PC-9 (cell line): Measurements from ENCODE around the gene PDE4D. TPM values are rescaled to one million over a fixed set of nuclear protein-coding genes. Genes with fewer than 3 reads are reported as not detected.

ENCODE experiments used
- BruUV-seq: library from RNA; stranded (reverse); fragments of 400-500 nt; replicated peaks from 2 replicates; lab custom pipeline; 2021; lab: Mats Ljungman, UMichigan
- CTCF ChIA-PET: fragments of 300-600 bp; sonication (Branson Sonifier 250); formaldehyde crosslinking; loops from one replicate; lab custom pipeline; 2022; ENCODE audit warnings: antibody characterized with exemption; lab: Charles Lee
- POLR2A ChIA-PET: fragments of 300-600 bp; sonication (Branson Sonifier 250); formaldehyde crosslinking; loops from one replicate; lab custom pipeline; 2022; ENCODE audit warnings: antibody characterized with exemption; ENCODE audit not compliant: unreplicated experiment; lab: Charles Lee
- DNase-seq, 2 experiments: peaks; one replicate each; pipeline versions ENCODE4 v3.0.0 to v3.0.0-alpha.2; 2015 to 2022; ENCODE audit warnings: mixed read lengths in 1 of 2
- H2AFZ ChIP-seq: fragments of 200-600 bp; sonication (generic); 2 replicates; pipeline ENCODE4 v1.8.1; 2017; ENCODE audit warnings: antibody characterized with exemption
- H3F3A ChIP-seq: fragments of 200-600 bp; sonication (generic); 2 replicates; pipeline ENCODE4 v1.8.1; 2017; ENCODE audit warnings: antibody characterized with exemption, mild to moderate bottlenecking, low read depth; ENCODE audit not compliant: insufficient read depth
- H3K27ac ChIP-seq: fragments of 200-600 bp; sonication (generic); 2 replicates; pipeline ENCODE4 v1.6.1; 2016; ENCODE audit warnings: mixed run types
- H3K27me3 ChIP-seq: fragments of 200-600 bp; sonication (generic); 2 replicates; pipeline ENCODE4 v1.6.1; 2016; ENCODE audit warnings: low read depth, mixed run types; ENCODE audit not compliant: insufficient read depth
- H3K36me3 ChIP-seq: fragments of 200-600 bp; sonication (generic); 2 replicates; pipeline ENCODE4 v1.6.1; 2016; ENCODE audit warnings: low read depth, mixed run types
- H3K4me1 ChIP-seq: fragments of 200-600 bp; sonication (generic); replicated peaks from 2 replicates; pipeline ENCODE4 v1.6.1; 2016; ENCODE audit warnings: mixed run types; ENCODE audit not compliant: insufficient read depth
- H3K4me2 ChIP-seq: fragments of 200-600 bp; sonication (generic); 2 replicates; pipeline ENCODE4 v1.6.1; 2017; ENCODE audit warnings: mixed run types
- H3K4me3 ChIP-seq: fragments of 200-600 bp; sonication (generic); 2 replicates; pipeline ENCODE4 v1.6.1; 2016; ENCODE audit warnings: mixed run types
- H3K79me2 ChIP-seq: fragments of 200-600 bp; sonication (generic); 2 replicates; pipeline ENCODE4 v1.6.1; 2017; ENCODE audit warnings: low read depth, mixed run types
- H3K9me2 ChIP-seq: fragments of 200-600 bp; sonication (generic); 2 replicates; pipeline ENCODE4 v1.8.1; 2017; ENCODE audit warnings: mild to moderate bottlenecking; ENCODE audit not compliant: insufficient read depth
- H3K9me3 ChIP-seq: fragments of 200-600 bp; sonication (generic); 2 replicates; pipeline ENCODE4 v1.8.1; 2016; ENCODE audit warnings: low read depth; ENCODE audit not compliant: insufficient read depth
- H4K20me1 ChIP-seq: fragments of 200-600 bp; sonication (generic); 2 replicates; pipeline ENCODE4 v1.8.1; 2017; ENCODE audit not compliant: insufficient read depth
- CTCF ChIP-seq: fragments of 200-600 bp; sonication (generic); conservative IDR thresholded peaks from 2 replicates; pipeline ENCODE4 v1.6.1; 2017; ENCODE audit warnings: mixed run types, antibody characterized with exemption, mild to moderate bottlenecking, moderate library complexity
- EZH2 ChIP-seq: fragments of 200-600 bp; sonication (generic); IDR thresholded peaks from 2 replicates; pipeline ENCODE4 v1.8.0; 2017; ENCODE audit warnings: antibody characterized with exemption, low read depth
- intact Hi-C: fragments of 100-400 bp; cut with micrococcal nuclease; formaldehyde crosslinking; loops from one replicate; pipeline ENCODE4 v1.10.0; 2022; ENCODE audit not compliant: unreplicated experiment
- total RNA-seq: library from RNA; stranded (reverse); gene quantifications from 2 replicates; pipeline ENCODE4 v1.2.3, GENCODE V29; 2021

The PDE4D gene
- total RNA-seq, 1 experiment from 2014 or later = 9.8 TPM

GRCh38 chr5:59833448-59833847 is 60.1 kb downstream of the PDE4D start:
- Histone ChIP-seq H3K27ac (no peak overlapping the region), H3K4me2 (no peak overlapping the region), H3K79me2 (no peaks in the 10 kb centered on the region), H3K4me3 (no peak overlapping the region), H2AFZ (no peak overlapping the region), H3K27me3 (no peaks in the 10 kb centered on the region), H3K9me2 (no peaks in the 10 kb centered on the region), H3K4me1 (no peaks in the 10 kb centered on the region), H3K36me3 (no peaks in the 10 kb centered on the region), H3K9me3 (no peaks in the 10 kb centered on the region), H3F3A (no peaks in the 10 kb centered on the region), H4K20me1 (no peaks in the 10 kb centered on the region)
- TF ChIP-seq CTCF (no peak), EZH2 (no peak)
- CTCF ChIA-PET = no interaction called here
- intact Hi-C loops = loop anchor here (5.0 kb wide), 1 partner anchor 429 kb away; no protein-coding TSS in a partner anchor
- DNase-seq = no peak
- POLR2A ChIA-PET = no interaction called here
- no TSS peak for BruUV-seq

- POLR2A ChIA-PET = no interaction called here
Observed at GRCh38 chr5:59832577-59833301, 60.8 kb downstream of the PDE4D start.

More at GRCh38 chr5:59832577-59833301, 60.8 kb downstream of the PDE4D start:
- Histone ChIP-seq H2AFZ (no peak overlapping the region), H3K36me3 (no peaks in the 10 kb centered on the region), H4K20me1 (no peaks in the 10 kb centered on the region), H3F3A (no peaks in the 10 kb centered on the region), H3K4me1 (no peaks in the 10 kb centered on the region), H3K9me3 (no peaks in the 10 kb centered on the region), H3K4me3 (no peak overlapping the region), H3K9me2 (no peaks in the 10 kb centered on the region), H3K27me3 (no peaks in the 10 kb centered on the region), H3K79me2 (no peaks in the 10 kb centered on the region), H3K27ac (no peak overlapping the region), H3K4me2 (no peak overlapping the region)
- TF ChIP-seq CTCF = no peak
- no peak for TF ChIP-seq EZH2
- CTCF ChIA-PET = no interaction called here
- intact Hi-C loops = loop anchor here (5.0 kb wide), 1 partner anchor 430 kb away; no protein-coding TSS in a partner anchor
- no TSS peak for BruUV-seq
- DNase-seq = no peak
